Germinal center (tissue), 1 donor: ENCODE data around the gene TRIM13.
A peak's percentile ranks its signal among the peaks of the same experiment; 100 is the strongest.
"Not testable (repeated sequence)": the region's sequence is repeated elsewhere in the genome, so short reads cannot be mapped to it uniquely, and the experiment has no call there.

ENCODE experiments used
- DNase-seq: peaks from one replicate; pipeline ENCODE4 v3.0.0; 2012; ENCODE audit warnings: mixed read lengths, low spot score

The TRIM13 gene, protein sequence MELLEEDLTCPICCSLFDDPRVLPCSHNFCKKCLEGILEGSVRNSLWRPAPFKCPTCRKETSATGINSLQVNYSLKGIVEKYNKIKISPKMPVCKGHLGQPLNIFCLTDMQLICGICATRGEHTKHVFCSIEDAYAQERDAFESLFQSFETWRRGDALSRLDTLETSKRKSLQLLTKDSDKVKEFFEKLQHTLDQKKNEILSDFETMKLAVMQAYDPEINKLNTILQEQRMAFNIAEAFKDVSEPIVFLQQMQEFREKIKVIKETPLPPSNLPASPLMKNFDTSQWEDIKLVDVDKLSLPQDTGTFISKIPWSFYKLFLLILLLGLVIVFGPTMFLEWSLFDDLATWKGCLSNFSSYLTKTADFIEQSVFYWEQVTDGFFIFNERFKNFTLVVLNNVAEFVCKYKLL

DNA sequence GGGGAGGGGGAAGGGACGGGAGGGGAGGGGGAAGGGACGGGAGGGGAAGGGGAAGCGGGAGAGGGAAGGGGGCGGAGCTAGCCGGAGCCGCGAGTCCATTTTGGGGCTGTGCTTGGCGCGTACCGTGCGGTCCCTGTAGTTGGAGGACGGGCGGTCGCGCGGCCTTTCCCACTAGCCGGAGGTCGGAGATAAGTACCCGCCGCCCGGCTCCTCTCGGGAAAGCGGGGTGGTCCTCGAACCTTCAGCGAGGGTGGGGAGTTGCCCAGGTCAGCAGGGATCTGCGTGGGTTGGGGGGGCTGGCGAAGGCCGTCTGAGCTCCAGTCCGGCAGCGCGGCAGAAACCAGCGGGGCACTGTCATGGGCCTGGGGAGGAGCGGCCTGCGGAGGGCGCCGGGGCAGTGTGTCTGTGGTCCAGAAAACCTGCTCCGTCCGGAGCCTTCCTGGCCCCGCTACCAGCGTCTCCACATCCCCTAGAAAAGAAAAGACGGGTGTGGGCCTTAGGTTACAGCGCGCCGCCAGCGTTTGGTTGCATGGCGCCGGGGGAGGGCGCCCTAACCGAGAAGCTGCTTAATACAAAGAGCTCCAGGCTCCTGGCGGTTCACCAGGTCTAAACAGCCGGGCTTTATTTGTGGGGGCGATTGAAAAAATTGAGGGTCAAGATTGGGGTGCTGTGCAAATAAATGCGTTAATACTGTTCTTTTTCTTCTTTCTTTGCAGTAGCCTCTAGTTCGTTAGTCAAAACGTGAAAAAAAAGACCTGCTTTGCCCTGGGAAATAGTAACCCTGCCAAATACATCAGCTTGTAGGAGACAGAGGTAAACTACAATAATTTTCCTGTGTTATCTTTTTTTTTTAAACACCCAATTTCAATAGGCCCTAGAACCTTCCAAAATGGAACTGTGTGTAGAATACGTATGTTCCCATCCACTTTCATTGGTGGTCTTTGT is at the start of gene TRIM13:
TRIM13 (plus strand) TSS at position 92 of the 945 bp plus-strand sequence. CDS start 14,899 bp downstream, outside the sequence.
- peak; percentile 82 for DNase-seq

DNA sequence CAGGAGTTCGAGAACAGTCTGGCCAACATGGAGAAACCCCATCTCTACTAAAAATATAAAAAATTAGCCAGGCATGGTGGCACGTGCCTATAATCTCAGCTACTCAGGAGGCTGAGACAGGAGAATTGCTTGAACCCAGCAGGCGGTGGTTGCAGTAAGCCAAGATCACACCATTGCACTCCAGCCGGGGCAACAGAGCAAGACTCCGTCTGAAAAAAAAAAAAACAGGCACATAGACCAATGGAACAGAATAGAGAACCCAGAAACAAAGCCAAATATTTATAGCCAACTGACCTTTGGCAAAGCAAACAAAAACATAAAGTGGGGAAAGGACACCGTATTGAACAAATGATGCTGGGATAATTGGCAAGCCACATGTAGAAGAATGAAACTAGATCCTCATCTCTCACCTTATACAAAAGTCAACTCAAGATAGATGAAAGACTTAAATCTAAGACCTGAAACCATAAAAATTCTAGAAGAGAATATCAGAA is 48.0 kb upstream of the TRIM13 start:
- DNase-seq: not testable (repeated sequence)

DNA sequence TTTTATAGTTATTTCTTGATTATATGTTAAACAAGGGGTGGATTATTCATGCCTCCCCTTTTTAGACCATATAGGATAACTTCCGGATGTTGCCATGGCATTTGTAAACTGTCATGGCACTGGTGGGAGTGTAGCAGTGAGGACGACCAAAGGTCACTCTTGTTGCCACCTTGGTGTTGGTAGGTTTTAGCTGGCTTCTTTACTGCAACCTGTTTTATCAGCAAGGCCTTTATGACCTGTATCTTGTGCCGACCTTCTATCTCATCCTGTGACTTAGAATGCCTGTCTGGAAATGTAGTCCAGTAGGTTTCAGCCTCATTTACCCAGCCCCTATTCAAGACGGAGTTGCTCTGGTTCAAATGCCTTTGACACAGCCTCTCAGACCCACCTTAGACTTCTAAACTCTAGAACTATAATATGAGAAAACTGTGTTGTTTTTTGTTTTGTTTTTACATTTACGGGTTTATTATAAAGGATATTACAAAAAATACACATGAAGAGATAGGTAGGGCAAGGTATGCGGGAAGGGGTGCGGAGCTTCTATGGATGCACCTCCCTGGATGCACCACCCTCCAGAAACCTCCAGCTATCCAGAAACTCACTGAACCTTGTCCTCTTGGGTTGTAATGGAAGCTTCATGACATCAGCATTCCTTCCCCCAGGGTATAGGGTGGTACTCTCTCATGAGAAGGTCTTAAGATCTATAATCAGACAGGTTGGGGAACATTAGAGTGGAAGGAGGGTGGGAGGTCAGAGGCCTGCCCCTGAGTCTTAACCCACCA is 44.9 kb upstream of the TRIM13 start:
- no peak for DNase-seq

DNA sequence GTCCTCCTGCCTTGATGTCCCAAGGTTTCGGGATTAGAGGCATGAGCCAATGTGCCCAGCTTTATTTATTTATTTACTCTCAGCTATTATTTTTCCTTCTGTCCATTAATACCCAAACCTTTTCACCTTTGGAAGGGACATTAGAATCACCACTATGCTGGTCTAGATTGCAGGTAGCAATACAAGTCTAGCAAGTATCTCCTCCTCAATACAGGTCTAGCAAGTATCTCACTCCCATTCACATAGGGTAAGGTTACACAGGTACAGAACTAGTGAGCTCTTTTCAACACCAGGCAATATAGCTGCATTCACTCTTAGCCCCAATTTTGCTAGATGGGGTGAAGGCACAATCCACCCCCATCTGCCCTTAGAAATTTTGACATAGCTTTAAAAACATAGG is 43.3 kb upstream of the TRIM13 start:
- DNase-seq: no peak

DNA sequence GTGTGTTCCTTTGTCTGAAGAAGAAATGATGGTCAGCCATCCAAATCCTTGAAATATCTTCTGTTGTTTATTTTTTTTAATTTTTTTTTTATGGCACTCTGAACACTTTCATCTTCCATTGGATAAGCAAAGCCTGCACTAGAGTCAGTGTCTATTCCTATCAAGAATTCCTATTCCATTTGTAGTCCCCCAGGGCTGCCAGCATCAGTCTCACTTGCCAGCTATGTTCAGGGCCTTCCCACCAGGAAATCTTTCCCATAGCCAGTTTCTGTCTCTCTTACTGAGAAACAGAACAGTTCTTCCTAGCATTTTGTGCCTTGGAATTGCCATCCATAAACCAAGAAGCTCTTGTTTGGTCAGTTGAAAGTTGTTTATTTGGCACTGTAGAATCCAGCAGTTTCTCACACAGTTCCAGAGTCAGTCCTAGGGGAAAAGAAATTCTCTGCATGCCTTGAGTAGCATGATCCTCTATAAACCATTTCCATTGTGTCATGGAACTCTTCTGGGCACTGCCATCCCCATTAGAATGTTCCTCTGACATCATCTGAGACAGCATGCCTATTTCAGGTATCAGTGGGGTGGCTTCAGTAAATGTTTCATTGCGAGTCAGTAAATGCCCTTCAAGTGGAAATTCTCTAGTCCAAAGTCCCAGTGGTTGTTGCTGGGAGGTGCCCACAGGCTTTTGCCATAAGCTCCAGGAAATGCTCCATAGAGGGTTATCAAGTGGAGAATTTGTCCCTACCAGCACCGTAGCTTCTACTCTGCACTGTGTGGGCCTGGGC is 42.0 kb upstream of the TRIM13 start:
- no peak for DNase-seq

DNA sequence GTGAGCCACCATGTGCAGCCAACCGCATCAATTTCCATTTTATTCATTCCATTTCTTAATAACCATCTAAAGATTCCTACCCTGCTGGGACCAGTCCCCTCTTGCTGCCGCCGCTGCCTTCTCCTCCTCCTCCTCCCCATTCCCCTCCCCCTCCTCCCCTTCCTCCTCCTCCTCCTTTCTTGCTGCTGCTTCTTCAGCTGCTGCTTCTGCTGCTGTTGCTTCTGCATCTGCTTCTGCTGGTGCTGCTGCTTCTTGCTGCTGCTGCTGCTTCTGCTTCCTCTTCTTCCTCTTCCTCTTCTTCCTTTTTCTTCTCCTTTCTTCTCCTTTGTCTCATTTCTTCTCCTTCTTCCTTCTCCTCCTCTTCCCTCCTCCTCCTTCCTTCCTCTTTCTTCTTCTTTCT is 40.7 kb upstream of the TRIM13 start:
- no peak for DNase-seq

DNA sequence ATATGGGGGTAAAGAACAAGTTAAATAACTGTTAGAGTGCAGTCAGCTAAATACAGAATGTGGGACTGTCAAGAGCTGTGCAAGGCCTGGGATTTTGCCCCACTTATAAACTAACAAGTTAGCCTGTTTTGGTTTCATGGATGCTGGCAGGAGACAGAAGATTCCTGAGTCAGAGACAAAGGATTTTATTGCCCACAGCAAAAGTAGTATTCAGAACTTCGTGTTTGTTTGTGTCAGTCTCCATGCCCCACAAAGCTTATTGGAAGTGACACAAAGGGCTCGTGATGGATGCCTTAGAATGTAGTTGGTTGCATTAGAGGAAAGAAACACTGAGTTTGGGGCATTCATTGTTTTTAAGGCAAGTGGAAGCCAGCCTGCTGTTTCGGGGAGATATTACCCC is 38.5 kb upstream of the TRIM13 start:
- no peak for DNase-seq

DNA sequence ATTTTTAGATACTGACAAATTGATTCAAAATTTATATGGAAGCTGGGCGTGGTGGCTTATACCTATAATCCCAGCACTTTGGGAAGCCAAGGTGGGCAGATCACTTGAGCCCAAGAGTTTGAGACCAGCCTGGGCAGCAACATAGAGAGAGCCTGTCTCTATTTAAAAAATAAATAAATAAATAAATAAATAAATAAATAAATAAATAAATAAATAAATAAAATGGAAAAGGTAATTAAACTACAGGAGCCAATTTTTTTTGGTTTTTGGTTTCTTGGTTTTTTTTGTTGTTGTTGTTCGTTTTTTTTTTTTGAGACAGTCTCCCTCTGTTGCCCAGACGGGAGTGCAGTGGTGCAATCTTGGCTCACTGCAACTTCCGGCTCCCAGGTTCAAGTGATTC is 29.4 kb upstream of the TRIM13 start:
- no peak for DNase-seq

DNA sequence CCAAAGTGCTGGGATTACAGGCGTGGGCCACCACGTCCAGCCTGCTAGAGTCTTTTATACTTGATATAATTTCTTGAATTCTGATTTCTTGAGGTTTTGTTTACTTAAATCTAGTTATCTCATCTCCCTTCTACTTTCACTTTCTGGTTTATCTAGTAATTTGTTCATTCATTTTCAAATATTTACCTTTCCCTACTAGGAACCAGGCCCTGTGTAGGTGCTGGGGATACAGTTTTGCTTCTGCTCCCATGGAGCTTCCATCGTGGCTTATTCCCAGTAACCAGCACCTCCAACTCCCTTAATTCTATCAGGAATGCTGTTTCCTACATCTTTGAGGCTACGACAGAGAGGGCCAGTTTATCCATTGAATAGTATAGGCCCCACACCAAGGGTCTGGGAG is 24.1 kb upstream of the TRIM13 start:
- DNase-seq: no peak

DNA sequence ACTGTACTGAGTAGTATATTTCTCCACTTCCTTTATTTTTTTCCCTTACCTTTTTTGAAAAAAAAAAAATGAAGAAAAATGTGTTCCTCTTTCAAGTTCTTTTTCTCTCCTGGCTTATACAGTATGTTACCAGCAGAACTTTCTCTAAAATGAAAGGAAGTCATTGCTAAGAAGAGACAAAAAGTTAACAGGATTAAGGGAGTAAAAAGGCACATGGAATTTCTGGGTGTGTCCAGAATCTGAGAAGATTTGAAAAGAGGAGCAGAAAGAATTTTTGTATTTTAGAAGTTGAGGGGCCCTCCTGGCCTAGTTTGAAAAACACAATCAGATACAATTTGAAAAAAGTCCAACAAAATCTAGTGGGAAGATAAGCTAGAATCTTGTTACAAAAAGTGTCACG is 21.0 kb upstream of the TRIM13 start:
- DNase-seq: no peak

DNA sequence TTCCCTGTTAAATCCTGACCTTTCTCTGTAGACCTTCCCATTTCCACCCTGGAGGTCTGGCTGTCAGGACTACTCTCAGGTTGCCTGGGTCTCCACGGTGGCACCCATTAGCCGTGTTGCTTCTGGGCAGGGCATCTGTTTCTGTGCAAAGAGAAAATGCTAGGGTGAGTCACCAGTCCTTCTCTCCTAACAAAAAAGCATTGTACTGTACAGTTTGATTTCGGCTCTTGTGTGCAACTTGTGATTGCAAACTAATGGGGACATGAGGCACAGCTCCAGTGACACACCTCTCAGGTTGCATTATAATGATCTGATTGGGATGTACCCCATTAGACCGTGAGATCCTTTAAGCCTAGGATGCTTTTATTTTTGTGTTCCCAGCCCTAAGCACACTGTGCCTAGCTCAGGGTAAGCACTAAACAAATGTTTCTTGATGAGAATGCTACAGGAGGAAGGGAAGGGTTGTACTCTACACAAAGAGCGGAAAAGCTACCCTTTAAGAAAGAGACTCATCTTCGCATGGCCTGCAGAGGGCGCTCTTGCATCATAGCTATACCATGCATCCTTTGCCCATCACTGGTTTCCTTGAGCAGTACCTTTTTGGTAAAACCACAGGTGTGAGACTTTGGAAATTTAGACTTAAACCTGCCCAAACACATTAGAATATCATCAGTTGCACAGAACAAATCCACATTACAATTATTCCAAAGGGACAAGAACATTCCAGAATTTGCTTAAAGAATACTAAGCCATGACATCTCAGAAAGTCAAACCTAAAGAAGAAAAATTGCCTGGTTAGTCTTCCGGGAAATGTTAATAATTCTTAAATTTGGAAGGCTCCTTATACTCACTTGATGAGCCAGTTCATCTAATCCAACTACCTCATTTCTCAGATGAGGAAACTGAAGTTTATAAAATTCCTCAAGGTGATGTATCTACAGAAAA is 20.3 kb upstream of the TRIM13 start:
- DNase-seq: peak; percentile 72

DNA sequence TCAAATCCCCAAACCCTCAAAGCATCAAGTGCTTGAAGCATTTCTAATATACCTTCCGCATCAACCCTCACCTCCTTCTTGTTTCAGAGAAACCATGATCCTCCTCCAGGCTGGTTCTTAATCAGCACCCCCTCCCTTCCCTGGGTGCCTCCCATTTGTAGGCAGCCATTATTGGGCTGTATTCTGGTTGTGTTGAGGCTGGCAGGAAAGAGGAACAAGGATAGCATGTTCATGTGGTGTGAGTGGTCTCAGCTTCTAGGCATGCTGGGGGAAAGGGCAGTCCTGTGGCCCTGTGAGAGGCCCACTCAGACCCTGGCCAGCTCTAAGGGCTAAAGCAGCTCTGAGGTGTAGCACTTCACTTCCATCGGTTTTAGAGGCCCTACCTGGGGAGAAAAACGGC is 18.9 kb upstream of the TRIM13 start:
- no peak for DNase-seq

DNA sequence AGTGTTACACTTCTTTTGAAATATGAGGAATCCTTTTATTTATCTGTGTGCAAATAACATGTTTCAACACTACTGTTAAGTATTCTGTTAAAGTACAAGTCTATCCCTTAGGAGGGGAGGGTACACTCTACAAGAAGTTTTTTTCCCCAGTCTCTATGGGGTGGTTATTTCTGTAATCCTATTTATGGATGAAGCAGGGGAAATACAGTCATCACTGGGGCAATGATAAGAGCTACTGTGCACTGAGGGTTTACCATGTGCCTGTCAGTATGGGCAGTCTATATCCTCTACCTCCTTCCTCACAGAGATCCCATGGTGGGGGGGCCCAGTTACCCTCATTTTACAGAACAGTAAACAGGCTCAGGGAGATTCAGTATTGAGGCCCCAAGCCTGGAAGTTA is 16.6 kb upstream of the TRIM13 start:
- DNase-seq: no peak

DNA sequence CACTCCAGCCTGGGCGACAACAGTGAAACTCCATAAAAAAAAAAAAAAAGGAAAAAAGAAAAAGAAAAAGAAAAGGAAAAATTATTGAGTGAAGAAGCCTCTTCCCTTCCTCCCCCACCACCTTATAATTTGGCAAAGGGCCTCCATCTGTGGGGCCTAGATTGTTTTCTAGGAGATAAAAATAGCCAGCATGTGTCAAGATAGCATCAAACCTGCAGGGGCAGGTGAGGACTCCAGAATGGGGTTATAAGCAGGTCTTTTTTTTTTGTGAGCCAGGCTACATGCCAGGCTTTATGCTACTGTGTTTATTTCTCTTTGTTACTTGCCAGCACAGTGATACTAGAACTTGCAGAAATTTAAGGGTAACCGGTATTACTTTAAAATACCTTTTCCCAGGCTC is 11.7 kb upstream of the TRIM13 start:
- no peak for DNase-seq

DNA sequence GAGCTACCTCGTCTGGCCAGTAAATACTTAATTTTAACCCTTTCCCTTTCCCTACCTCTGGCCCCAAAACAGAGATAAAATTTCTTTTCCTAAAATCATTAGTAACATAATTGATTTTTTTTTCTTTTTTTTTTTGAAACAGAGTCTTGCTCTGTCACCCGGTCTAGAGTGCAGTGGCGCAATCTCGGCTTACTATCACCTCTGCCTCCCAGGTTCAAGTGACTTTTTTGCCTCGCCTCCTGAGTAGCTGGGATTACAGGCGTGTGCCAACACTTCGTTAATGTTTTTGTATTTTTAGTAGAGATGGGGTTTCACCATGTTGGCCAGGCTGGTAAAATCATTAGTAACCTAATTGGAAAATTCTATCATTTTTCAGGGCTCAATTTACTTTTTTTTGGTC is 10.4 kb upstream of the TRIM13 start:
- no peak for DNase-seq

DNA sequence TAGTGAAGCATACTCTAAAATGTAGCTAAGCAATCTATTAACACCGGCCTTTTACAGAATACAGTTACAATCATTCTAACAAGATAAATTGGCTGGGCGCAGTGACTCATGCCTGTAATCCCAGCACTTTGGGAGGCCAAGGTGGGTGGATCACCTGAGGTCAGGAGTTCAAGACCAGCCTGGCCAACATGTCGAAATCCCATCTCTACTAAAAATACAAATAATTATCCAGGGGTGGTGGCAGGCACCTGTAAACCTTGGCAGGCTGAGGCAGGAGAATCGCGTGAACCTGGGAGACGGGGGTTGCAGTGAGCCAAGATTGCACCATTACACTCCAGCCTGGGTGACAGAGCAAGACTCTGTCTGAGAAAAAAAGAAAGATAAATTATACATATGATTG is 6.2 kb upstream of the TRIM13 start:
- DNase-seq: not testable (repeated sequence)

DNA sequence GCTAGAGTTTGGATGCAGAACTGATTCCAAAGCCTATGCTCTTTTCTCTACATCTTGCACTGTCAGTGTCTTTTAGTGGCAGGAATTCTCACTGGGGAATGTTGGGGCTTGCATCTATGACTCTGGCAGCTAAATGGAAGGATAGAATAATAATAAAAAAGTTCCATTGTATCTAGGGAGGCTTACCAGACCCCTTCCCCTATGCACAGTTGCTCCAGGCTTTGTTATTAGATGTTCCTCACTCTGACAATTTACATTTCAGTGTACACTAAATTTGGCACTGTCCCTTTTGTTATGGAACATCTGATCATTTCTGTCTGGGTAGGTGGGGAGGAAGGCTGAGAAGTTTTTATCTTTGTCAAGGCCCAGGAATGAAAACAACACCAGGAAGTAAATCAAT is 3.7 kb upstream of the TRIM13 start:
- DNase-seq: no peak

DNA sequence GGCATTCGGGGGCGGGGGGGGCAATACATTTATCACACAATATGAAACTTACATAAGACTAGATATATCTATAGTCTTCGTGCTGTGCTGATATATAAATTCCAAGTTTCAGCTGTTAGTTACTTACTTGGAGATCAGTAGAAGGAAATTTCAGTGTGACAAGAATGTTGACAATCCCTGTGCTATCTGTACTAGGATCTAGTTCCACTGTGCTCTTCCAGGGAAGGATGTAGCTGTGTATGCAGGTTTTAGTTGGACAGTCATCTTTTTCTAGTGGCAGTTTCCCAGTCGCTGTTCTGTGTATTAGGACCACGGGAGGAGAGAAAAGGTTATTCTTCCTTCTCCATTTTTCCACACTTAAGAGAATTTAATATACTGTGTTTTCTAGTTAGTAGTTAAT is 3.2 kb upstream of the TRIM13 start:
- no peak for DNase-seq

DNA sequence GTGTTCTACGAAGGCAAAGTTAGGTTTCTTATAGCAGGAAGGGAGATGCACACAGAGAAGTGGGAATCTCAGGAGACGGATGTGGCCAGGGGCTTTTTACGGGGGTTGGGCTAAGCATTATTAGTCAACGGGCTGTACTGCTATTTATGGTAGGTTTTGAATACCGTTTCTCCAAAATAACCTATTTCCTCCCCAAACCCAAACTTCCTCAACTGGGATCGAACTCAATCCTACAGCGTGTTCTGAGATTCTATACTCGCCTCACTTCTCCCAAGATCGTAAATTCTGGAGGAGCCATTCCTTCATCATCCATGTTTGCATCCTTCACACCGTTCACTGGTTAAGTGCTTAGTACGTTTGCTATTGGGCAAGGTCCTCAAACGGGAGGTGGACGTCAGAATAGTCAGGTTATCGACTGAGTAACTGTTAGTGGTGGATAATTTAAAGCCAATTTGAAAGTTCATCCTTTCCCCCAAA is 1.2 kb upstream of the TRIM13 start:
- DNase-seq: no peak
